NCI-H187 treated with DMSO at 0.1 percent for 48 hours (cell line): Measurements from ENCODE around the gene ABCC2.
"Not testable (repeated sequence)": the region's sequence is repeated elsewhere in the genome, so short reads cannot be mapped to it uniquely, and the experiment has no call there.

Source experiments
- DNase-seq: peaks from one replicate; lab custom pipeline; 2025; lab: John Stamatoyannopoulos, UW

Gene ABCC2

GRCh38 chr10:99809481-99809880 lies 27.0 kb downstream of the ABCC2 start:
- no peak for DNase-seq

GRCh38 chr10:99809931-99810615 lies 27.6 kb downstream of the ABCC2 start:
- DNase-seq, result no peak

- no peak for DNase-seq
These were observed 29.7 kb downstream of the ABCC2 start for GRCh38 chr10:99812177-99812576.

GRCh38 chr10:99814143-99814542 lies 31.7 kb downstream of the ABCC2 start:
- no peak for DNase-seq

GRCh38 chr10:99815621-99816020 lies 33.2 kb downstream of the ABCC2 start:
- no peak for DNase-seq

- no peak for DNase-seq
These were observed 45.5 kb downstream of the ABCC2 start for GRCh38 chr10:99827936-99828335.

GRCh38 chr10:99828464-99828863 lies 46.0 kb downstream of the ABCC2 start:
- DNase-seq, result no peak

- DNase-seq, result no peak
These were observed 50.0 kb downstream of the ABCC2 start for GRCh38 chr10:99832439-99832838.

- DNase-seq, result no peak
These were observed 52.0 kb downstream of the ABCC2 start for GRCh38 chr10:99834410-99834809.

GRCh38 chr10:99835947-99836346 lies 53.5 kb downstream of the ABCC2 start:
- DNase-seq, result no peak

GRCh38 chr10:99836711-99837110 lies 54.3 kb downstream of the ABCC2 start:
- DNase-seq, result no peak

- DNase-seq, result not testable (repeated sequence)
These were observed 58.4 kb downstream of the ABCC2 start for GRCh38 chr10:99840859-99841258.

- no peak for DNase-seq
These were observed 59.3 kb downstream of the ABCC2 start for GRCh38 chr10:99841746-99842145.

- no peak for DNase-seq
These were observed 60.9 kb downstream of the ABCC2 start for GRCh38 chr10:99843310-99843709.

- no peak for DNase-seq
These were observed 62.1 kb downstream of the ABCC2 start for GRCh38 chr10:99844433-99844955.

GRCh38 chr10:99845837-99846382 lies 63.5 kb downstream of the ABCC2 start:
- no peak for DNase-seq

- no peak for DNase-seq
These were observed 66.6 kb downstream of the ABCC2 start for GRCh38 chr10:99849057-99849456.

GRCh38 chr10:99849536-99849935 lies 67.1 kb downstream of the ABCC2 start:
- no peak for DNase-seq

- DNase-seq, result no peak
These were observed 67.8 kb downstream of the ABCC2 start for GRCh38 chr10:99850021-99850766.

- no peak for DNase-seq
These were observed 68.4 kb downstream of the ABCC2 start for GRCh38 chr10:99850767-99851340.

GRCh38 chr10:99851825-99852224 lies 69.4 kb downstream of the ABCC2 start:
- DNase-seq, result no peak

GRCh38 chr10:99852481-99853213 lies 70.2 kb downstream of the ABCC2 start:
- no peak for DNase-seq
